GM15510 (cell line): Measurements from ENCODE around the gene P2RX1.

Experiments used
- POLR2A ChIP-seq: IDR thresholded peaks from 3 replicates; pipeline ENCODE4 v1.6.1; 2011; ENCODE audit warnings: borderline replicate concordance; ENCODE audit not compliant: insufficient read length; ENCODE audit errors: extremely low read depth

The P2RX1 gene

DNA sequence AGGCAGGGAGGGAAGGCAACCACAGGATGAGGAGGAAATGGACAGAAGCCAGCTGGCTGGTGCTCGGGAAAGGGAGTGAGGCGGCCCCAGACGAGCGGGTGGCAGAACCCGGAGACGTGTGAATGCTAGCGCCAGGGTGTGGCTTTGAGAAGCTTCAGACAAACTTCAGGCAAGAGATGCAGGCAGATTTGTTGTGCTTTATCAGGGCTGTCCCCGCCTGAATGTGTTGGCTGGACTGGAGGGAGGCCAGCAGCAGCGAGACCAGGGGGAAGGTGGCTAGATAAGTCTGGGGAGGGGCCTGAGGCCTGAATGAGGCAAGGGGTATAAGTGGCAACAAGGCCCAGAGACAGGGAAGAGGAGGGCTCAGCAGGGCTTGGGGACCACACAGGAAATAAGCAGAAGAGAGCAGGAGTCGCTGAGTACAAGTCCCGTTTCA is 45.4 kb downstream of the P2RX1 start:
- TF ChIP-seq POLR2A: no peak

DNA sequence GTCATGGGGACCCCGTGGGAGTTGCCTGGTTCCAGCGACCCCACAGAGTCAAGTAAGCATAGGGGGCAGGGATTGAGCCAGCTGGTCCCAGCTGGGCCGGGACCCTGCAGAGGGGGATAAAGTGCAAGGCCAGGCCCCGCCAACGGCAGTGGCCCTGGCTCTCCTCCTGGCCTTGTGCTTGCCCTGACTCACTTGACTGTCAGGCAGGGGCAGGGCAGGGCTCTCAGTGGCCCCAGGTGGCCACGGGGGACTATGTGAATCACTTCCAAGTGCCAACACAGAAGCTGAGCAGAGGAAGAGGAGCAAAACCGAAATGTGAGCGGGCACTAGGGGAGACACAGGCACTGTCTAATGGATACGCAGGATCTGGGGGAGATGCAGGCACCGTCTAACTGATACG is 48.7 kb downstream of the P2RX1 start:
- TF ChIP-seq POLR2A: no peak

DNA sequence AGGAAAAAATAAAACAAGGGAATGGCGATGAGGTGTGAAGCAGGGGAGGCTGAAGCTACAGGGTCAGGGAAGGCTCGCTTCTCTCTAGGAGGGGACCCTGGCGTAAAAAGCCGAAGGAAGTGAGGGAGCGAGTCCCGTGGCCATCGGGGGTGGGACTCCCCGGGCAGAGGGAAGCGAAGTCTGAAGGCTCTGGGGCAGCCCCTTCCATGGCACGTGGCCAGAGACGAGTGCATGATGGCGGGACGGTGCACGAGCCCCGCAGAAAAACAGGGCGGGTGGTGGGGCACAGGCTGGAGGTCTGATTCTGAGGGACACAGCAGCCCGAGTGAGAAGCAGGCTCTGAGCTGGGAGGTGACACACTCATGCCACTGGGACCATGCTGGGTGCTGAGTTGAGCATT is 49.2 kb downstream of the P2RX1 start:
- no peak for TF ChIP-seq POLR2A

DNA sequence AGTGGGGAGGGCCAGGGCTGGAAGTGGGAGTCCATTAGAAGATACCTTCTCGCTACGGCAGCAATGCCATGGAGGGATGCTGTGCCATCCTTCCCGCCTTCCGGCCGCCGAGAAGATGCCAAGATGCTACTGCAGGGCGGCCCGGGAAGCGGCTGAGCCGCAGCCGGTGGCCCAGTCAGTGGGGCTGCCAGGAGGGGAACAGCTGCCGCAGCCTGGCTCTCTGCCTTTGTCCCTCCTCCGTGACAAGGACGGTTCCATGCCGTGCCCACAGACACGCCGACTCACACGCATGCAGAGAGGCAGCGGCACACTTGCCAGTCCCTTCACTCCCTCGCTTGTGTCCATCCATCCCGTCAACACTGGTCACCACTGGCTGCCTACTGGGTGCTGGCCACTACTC is 50.0 kb downstream of the P2RX1 start:
- TF ChIP-seq POLR2A: no peak

DNA sequence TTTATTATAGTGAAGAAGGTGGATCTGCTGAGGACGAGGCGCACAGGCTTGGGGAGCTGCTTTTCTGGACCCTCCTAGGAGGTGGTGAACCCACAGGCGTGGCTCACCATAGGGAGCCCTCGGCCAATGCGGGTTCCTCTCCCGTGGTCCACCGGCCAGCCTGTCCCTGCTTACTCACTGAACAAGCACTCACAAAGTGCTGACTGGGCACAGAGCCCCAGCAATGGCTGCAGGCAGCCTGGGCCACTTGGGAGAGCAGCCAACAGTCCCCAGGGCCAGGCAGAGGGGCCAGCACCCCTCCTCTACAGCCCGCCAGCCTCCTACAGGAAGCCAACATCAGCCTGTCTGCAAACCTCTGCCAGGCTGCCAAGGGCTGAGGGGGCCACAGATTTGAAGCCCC is 51.1 kb downstream of the P2RX1 start:
- no peak for TF ChIP-seq POLR2A

DNA sequence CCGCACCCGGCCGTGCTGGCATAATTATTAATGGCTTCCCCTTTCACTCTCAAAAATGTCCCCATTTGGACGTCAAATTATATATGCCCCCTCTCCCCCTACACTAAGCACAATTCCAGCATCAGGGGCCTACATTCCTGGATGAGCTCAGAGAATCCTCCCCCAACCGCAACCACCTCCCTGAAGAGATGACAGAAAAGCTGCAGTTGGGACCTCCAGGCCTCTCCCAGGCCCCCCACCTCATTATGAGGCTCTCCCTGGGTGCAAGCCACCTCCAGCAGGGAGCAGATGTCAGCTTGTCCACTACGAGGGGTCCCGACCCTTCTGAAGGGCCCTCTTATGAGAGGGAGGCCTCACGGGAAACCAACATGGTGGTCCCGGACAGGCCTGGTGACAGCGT is 51.7 kb downstream of the P2RX1 start:
- TF ChIP-seq POLR2A: no peak

DNA sequence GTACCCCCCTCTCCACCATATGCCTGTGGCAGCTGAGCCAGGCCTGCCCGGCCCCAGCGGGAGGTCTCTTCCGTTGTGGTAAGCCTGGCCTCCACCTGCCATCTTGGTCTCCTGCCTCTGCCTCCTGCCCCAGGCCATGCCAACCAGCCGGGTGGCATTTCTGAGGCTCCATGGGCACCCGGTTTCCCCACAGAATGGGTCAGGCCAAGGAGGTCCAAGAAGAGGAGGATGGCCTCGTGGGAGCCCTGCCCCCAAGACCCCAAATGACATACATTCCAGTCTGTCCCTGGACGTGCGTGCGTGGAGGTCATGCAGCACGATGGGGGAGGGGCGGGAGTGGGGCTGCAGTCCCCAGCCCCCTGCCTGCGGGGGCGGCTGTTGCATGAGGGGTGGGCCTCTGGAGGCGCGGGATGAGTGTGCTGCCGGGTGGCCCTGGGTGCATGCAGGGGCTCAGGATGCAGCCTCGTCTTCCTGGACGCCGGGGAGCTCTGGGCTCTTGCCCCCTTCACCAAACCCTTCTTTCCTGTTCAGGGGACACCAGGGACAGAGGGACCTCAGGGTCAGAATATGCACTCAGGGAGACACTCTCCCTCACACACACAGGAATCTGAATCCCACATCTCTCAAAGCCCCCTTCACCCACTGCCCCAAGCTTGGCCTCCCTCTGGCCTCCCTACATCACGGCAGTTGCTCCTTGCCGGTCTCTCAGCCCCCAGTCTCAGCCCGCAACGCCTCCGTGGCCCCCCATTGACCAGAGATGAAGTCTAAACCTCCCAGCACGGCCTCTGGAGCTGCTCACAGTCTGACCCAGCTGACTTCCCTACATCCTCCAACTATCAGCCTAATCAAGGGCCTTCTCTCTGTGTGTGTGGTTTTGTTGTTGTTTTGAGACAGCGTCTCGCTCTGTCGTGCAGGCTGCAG is 54.2 kb downstream of the P2RX1 start:
- no peak for TF ChIP-seq POLR2A

DNA sequence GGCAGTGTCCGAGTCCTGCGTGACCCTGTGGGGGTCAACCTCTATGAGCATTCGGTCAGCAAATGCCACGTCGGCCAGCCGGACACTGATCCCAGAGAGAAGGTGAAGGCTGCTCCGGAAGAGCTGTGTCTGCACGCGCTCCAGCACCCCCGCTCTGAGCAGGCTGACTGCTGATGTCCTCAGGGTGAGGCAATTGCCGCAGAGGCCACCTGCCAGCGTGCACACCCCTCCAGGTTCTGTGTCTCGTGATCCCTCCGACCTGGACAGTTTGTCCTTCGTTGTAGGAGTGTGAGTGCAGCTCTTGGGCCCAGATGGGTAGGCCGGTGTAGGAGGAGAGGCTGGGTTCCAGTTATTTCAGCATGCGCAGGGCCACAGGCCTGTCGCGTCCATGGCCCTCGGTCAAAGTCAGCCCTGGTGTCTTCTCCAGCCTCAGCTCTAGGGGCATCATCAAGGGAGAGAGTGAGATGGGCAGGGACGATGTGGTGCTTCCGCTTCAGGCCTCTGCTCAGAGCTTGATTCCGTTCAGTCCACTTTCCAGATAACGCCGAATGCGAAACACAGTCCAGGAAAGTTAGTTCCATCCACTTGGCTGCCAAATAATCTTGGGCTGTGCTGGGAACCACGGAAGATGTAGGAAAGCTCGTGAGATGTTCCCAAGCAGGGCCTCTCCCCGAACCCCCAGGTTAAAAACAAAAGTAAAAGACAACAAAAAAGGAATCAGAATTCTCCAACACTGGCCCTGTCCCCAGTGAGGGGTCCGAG is 55.1 kb downstream of the P2RX1 start:
- TF ChIP-seq POLR2A: no peak

DNA sequence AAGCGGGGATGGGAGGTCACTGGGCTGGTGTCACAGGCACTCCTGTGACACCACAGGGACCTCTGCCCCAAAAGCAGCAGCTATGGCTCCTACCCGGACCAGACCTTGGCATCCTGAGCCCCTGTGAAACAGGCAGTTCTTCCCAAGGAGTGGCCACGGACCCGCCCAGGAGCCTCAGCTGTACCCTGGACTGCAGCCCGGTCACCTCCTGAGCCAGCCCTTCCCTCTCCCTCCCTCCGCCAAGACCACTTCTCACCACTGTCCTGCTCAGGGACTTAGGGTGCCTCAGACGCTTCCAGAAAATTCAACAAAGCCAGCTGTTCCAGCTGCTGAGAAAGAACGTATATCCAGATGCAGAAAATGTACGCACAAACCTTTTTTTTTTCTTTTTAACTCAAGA is 56.3 kb downstream of the P2RX1 start:
- TF ChIP-seq POLR2A: no peak

DNA sequence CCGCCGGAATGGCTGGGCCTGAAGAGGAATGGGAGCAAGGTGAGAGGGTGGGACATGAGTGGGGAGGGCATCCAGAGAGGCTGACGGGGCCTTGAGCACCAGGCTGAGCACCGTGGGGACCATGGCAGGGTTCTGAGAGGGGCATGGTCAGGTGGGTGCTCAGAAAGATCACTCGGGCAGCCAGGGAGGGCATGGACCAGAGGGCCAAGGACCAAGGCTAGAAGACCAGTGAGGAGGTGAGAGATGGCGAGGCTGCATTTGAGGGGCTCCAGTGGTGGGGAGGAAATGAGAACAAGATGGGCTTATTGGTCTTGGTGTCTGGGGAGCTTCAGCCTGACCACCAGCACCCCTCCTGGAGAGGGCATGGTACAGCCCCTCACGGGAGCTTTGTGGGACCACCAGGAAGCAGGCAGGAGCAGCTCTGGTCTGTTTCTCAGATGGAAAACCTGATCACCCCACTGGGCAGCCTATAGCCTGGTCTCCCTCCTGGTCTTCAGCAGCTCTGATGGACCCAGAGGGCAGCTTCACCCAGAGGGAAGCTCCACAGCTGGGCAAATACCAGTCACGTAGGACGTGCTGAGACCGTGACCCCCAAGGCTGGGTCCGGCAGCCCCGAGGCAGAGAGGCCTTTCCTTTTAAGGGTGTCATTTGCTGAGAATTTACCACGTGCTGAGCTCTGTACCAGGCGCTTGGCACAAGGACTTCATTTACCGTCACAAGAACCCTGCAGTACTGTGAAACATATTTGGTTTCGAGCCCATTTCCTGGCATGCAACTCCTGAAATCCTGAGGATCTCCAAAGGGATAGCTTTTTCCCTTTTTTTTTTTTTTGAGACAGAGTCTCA is 58.8 kb downstream of the P2RX1 start:
- TF ChIP-seq POLR2A: no peak

DNA sequence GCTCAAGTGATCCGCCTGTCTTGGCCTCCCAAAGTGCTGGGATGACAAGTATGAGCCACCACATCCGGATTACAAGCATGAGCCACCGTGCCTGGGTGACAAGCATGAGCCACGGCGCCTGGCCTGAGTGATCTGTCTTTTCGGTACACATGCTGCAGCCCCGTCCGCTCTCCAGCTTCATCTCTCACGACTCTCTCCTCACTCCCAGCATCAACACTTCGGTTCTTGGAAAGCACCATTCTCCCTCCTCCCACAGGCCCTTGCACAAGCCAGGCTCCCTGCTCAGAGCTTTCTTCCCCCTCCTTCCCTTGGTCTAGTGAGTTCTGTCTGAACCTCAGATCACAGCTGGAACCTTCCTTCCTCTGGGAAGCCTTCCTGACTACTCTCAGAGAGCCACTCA is 63.7 kb downstream of the P2RX1 start:
- no peak for TF ChIP-seq POLR2A

DNA sequence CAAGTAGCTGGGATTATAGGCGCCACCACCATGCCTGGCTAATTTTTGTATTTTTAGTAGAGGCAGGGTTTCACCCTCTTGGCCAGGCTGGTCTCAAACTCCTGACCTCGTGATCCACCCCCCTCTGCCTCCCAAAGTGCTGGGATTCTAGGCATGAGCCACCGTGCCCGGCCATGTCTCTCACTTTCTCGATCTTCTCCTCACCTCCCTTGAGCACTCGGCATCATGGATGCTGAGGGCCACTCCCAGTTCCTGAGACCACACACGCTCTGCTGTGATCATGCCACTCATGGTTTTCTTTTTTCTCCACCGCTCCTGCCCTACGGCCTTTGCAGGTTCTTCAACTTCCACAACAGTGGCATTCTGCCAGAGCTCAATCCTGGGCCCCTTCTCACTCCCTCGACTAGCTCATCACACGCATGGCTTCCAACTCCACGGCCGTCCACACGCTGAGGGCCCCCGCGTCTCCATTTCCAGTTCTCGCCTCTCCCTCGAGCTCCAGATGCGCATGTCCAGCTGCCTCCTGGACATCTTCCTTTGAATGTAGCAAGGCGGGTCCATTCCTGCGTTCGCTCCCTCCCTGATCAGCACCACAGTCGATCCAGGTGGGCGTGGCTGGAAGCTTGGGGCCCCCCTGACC is 64.7 kb downstream of the P2RX1 start:
- no peak for TF ChIP-seq POLR2A

DNA sequence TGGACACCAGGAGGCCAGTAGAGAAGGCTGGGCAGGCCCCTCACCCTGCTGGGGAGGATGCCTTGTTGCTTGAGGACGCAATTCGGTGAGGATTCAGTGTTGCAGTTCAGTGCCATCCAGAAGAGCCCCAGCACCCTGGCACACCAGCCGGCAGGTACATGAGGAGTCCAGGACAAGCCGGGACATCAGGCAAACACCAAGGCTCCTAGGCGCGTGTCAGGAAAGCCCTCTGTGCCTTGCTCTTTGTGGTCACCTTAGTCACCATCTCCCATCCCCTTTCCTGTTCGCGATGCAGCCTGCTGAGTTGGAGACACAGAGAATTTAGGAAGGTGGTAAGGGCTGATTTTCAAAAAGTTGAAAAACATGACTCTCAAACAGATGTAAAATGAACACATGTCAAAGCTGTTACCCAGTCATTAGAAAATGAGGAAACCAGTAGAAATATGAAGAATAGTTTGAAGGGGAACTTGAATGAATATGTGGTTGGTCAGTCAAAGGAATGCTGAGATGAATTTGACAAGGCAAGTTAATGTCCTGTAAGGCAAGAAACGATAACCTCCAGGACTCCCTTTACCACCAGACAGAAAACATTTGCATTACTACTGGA is 67.9 kb downstream of the P2RX1 start:
- no peak for TF ChIP-seq POLR2A

DNA sequence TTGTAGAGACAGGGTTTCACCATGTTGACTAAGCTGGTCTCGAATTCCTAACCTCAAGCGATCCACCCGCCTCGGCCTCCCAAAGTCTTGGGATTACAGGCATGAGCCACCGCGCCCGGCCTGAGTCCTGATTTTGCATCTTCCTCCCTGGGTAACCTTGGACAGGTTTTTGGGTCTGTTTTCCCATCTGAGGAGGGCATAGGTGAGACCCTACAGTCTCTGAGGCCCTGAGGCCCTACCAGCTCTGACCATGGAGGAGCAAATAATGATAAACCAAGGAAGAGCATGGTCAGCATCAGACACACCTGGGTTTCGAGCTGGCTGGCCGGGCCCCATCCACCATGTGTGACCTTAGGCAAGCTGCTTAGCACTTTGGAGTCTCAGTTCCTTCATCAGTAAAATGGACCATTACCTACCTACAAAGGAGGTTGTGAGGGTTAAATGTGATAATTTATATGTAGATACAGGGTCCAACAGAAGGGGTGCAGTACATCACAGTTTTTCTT is 69.0 kb downstream of the P2RX1 start:
- no peak for TF ChIP-seq POLR2A
